ENCODE results near the gene ATG101.

The ATG101 gene

DNA sequence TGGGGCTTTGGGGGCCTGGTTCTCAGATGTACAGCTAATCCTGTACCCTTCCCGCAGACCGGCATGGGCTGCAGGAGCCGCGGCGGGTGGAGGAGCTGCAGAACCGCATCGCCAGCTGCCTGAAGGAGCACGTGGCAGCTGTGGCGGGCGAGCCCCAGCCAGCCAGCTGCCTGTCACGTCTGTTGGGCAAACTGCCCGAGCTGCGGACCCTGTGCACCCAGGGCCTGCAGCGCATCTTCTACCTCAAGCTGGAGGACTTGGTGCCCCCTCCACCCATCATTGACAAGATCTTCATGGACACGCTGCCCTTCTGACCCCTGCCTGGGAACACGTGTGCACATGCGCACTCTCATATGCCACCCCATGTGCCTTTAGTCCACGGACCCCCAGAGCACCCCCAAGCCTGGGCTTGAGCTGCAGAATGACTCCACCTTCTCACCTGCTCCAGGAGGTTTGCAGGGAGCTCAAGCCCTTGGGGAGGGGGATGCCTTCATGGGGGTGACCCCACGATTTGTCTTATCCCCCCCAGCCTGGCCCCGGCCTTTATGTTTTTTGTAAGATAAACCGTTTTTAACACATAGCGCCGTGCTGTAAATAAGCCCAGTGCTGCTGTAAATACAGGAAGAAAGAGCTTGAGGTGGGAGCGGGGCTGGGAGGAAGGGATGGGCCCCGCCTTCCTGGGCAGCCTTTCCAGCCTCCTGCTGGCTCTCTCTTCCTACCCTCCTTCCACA is 11.0 kb upstream of the ATG101 start:
- no peak for DNase-seq

DNA sequence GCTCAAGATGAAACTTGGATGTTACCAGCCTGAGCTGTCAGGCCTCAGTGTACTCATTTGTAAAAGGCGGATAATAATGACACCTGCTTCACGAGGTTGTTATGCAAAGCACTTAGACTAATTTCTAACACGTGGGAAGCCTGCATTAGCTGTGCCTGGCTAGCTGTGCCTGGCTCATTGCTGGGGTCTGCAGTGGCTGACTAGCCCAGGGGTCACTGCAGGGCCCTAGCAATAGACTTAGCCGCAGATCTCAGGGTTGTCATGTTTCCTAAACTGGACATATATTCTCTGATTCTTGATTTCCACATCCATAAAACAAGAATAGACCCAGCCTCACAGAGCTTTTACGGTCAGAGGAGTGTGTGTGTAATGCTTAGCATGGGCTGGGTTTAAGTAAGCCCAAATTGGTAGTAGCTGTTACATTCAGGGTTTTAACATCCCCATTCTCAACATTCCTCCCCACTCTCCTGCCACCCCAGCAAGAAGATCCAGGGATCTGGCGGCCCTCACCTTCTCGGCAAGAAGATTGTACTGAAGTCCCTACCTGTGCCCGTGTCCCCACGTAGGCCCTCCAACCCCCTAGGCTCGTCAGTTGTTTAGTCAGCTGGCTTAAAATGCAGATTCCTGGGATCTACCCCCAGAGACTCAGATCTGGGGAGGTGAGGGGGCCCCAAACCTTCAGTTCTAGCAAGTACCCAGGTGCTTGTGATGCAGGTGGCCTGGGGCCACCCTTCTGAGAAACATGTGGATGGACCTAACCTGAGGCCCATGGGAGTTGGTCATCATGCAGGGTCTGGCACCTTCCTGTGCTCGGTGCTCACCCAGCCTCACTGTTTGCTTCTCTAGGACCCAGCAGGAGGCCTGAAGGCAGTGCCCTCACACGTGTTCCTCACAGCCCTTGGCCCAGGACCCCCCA is 9.9 kb upstream of the ATG101 start:
- DNase-seq: no peak

DNA sequence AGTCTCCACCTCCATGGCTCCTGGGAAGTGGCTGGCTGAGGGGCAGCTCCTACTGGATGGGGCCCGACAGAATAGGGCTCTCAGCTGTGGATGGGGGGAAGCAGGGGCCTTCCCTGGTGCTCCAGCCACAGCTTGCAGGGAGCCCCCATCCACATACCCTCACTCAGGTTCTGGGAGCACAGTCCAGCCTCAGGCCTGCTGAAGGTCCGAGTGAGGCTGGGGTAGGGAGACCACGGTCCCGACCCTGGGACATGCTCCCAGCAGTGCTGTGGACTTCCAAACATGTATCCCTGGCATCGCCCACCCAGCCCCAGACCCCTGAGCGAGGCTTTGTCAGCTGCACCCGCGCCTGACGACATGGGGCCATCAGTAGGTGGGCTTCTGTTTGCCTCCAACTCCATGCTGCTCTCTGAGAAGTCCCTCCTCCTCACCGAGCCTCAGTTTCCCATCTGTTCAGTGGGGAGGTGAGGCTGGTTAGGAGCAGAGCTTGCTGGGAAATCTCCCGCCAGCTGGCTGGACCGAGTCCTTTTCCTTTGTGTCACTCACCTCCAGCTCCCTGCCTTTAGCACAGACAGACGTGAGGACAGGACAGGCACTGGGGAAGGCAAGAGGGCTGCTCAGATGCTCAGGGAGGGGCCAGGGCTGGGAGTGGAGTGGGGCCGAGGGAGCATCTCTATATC is 9.1 kb upstream of the ATG101 start:
- DNase-seq: no peak

DNA sequence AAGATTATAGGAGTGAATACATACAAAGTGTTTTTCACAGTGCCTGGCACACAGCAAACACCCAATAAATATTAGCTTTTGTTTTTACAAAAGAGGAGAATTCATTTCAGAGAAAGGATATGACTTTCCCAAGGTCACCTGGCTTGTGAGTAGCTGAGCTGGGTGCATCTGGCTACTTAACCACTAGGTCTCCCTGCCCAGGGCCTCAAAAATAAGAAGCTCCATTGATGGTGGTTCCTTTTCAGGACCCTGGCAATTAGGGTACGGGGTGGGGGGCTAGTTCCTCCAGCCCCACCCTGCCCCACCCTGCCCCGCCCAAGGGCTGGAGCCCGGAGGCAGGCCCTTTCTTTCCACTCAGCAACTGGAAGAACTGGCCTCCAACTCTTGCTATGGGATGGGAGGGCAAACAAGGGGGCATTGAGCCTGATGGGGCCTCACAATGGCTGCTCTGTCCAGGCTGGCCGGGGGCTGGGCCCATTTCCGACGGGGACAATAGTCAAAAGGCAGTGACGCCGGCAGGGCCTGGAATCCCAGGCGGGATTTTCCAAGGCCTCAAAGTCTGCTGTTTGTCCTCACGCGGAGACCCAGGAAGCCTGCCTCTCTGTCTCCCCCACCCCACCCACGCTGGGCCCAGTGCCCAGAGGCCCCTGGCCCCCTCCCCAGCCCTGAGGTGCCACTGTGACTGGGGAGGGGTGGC is 8.2 kb upstream of the ATG101 start:
- DNase-seq: no peak

DNA sequence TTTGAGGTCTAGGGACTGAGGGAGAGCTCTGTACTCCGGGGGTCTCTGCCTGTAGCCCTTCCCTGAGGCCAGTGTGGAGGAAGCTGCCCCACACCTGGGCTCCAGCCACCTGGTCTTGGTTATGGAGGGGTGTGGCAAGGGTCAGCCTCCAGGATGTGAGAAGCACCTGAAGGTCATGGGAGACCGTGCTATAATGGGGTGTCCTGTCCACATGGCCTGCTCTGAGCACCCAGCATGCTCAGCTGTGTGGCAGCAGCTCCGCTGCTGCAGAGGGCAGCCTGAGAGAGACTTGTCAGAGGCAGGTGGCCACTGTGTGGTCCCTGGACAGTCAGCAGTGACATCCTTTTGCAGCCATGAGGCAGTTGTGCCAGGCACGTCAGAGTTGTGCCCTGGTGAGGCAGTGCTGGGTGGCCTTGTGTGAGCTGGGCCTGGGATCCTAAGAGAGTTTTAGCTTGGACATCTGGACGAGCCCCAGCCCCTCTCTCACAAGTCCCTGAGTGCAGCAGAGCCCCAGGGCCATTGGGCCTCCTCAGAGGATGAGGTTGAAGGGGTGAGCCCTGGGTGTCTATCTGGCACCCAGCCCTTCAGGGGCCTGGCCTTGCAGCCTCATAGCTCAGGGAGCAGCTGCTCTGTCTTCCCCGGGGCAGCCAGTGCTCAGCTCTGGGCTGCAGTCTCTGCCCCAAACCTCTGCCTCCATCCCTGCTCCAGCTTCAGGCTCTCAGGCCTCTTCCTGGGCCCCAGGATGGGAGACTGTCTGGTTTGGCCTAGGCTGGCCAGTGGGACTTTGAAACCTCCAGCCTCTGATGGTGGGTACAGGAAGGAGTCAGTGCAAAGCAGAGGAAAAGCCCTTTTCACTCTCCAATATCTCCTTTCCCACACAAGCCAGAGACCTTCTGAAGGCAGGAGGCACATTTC is 7.4 kb upstream of the ATG101 start:
- no peak for DNase-seq

DNA sequence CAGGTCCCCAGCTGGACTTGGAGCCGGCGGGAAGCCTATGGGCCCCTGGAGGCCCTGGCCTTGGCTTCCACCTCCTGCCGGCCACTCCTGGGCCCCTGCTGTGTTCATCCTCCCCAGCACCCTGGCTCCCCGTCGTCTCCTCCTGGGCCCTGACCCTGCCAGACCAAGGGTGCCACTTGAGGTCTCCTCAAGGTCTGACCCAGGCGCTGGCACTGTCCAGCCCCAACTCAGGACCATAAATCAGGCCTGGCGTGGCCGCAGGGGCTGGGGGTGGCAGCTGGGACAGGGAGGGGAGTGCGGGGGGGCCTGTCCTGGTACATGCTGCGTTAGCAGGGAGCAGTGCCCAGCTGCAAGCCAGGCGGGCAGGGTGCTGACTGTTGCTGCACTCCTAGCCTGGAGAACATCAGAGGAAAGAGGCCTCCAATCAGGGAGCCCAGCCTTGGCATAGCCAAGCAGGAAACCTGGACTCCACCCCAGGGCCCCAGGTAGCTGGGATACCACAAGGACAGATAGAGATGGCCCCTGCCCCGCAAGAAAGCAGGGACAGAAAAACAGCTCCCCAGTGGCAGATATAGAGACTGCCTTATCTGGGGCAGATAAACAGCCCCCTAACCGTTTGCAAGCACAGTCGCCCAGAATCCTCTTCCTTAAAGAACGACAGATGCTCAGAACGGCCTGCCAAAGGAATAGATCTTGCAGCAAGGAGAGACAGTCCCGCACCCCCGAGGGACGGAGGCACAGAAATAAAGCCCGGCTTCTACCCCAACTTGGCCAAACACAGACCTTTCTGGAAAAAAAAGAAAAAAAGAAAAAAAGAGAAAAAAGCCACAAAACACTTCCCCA is 6.5 kb upstream of the ATG101 start:
- DNase-seq: no peak

DNA sequence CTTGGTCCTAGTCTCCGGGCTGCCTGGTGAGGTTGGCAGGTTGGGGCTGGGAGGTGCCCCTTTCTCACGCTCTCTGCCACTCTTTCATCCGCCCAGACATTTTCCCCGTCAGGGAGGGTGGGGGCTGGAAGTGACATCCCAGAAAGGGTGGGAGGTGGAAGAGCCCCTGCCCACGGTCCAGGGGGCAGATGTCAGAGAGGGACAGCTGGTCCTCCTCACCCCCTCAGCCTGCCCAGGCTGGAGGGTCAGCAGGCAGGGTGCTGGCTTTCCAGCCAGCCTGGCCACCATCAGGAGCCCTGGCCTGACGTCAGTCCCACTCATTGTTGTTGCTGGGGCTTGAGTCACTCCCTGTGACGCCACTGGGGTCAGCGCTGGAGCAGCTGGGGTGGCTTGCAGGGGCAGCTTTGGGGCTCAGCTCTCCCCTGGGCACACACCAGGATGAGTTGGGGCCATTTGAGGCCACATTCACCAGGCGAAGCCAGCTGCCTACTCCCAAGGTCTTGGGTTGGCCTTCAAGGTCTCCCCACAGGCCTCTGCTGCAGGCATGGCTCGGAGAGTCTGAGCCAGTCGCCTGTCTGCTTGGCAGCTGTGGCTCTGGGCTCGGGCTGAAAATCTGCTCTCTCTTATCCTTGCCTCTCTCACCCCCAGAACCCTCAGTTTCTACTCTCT is 5.7 kb upstream of the ATG101 start:
- no peak for DNase-seq

DNA sequence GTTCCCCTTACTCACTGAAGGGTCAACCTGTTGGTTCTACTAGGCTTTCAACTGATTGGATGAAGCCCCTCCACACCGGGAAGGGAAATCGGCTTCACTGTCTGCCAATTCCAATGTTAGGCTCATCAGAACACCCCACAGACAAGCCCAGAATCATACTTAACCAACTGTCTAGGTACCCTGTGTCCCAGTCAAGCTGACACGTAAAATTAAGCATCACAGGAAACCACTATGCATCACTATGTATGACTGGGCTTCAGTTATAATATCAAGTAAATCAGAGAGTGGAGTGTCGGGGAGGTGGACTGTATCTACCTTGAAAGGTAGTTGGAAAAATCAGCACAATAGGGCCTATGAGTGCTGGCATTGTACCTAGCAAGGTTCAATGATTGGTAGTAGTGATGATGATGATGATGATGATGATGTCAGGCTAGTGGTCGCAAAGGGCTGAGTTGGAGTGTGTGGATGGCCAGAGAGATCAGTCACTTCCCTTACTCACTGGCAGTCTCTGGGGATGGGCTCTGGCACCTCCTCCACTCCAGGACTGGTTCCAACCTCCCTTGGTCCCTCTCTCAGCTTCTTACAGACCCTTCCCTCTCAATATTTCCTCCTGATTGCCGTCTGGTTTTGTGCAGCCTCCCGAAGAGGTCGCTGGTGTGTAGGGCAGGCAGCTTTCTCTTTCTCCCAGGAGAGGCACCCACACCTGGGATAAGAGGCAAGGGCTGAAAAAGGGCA is 3.3 kb upstream of the ATG101 start:
- no peak for DNase-seq

DNA sequence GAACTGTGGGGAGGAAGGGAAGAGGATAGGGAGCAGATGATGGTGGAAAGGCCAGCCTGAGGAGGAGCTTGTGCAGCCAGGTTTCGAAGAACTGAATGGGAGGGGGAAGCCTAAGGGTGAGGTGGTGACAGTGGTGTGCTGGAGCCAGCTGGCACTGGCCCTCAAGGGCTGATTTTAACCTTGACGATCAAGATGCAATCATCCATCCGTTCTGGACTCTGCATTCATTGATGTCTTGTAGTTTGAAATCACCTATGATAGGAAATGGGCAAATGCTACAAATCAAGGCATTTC is 2.8 kb upstream of the ATG101 start:
- no peak for DNase-seq

DNA sequence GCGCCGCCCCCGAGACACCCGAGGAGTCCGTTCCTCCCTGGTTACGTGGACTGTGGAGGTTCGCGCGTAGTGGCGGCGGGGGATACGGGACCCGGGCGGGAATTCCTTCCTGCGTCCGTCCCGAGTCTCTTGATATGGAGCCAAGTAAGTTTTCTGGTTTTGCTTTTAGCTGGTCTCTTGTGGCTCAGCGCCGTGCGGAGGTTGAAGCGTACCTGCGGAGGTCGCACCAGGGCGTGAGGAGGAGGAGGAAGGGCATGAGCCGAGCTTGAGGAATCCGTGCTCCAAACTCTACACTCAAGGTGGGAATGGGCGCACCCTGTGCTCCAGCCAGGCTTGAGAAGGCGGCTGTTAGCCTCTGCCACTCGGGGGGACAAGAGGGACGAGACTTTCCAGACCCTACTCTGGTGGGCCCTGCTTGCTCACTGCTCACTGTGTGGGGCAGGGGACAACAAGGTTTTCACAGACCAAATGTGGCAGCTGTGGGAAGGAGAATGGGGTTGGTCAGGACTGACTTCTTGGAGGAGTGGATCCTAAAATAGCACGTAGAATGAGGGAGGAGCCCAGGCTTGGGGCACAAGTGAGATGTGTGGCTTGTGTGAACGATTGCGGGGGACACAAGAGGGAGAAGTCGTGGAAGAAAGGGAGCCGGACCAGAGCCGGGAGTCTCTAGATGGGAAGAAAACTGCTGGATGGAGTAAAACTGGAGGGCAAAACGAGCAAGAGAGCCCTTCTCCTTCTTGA is 577 bp downstream of the ATG101 start:
- no peak for DNase-seq

DNA sequence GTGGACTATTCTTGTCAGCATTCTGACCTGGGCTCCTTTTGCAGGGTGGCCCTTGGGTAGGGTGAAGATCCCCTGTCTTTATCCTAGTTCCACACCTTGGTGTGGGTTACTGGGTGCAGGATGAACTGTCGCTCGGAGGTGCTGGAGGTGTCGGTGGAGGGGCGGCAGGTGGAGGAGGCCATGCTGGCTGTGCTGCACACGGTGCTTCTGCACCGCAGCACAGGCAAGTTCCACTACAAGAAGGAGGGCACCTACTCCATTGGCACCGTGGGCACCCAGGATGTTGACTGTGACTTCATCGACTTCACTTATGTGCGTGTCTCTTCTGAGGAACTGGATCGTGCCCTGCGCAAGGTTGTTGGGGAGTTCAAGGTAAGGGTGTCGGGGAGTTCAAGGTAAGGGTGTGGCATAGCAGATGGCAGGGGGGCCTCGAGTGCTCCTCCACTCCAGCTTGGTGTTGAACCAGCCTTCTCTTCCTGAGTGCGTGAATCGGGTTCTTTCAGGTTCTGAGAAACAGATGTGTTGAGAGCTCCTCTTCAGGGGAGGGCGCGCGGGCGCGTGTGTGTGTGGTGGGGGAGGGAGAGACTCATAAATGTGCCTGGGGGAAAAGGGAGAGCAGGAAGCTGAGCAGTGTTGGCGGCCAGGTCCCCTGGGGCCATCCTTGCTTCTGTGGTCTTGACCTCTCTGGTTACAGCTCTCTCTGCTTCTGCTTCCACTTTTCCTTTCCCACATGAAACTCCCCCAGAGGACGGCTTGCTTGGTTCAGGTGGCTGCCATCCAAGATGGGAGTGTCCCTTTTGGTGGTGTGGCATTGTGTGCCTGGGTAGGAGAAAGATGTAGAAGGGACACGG is 4.0 kb downstream of the ATG101 start:
- DNase-seq: no peak

DNA sequence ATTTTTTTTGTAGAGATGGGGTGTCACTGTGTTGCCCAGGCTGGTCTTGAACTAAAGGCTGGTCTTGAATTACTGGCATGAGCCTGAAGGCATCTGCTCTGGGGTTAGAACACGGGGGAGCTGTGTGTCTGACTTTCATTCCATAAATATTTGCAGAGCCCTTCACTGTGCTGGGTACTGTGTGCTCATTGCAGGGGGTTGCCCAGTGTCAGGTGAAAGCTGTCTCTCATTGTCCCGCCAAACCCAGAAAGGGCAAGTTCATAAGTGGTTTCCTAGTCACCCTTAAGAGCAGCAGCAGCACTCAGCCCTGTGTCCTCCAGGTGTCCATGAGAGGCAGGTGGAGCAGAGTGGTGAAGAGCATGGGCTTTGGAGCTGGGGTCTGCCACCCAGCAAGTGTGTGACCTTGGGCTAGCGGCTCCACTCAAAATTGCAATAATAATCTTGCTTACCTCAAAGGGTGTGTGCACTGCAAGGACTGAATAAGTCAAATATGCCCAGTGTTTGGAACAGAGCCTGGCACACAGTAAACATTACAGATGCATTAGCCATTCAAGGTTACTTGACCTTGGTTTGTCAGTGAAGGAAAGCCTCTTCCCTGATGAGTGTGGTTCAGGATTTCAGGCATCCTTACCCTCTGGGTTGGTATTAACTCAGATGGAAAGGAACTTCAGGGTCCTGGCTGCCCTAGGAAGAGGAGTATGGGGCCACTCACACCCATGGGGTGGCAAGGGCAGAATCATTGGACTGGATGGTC is 5.4 kb downstream of the ATG101 start:
- DNase-seq: no peak

DNA sequence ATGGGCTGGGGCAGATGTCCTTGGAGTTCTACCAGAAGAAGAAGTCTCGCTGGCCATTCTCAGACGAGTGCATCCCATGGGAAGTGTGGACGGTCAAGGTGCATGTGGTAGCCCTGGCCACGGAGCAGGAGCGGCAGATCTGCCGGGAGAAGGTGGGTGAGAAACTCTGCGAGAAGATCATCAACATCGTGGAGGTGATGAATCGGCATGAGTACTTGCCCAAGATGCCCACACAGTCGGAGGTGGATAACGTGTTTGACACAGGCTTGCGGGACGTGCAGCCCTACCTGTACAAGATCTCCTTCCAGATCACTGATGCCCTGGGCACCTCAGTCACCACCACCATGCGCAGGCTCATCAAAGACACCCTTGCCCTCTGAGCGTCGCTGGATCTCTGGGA is 7.0 kb downstream of the ATG101 start:
- no peak for DNase-seq

DNA sequence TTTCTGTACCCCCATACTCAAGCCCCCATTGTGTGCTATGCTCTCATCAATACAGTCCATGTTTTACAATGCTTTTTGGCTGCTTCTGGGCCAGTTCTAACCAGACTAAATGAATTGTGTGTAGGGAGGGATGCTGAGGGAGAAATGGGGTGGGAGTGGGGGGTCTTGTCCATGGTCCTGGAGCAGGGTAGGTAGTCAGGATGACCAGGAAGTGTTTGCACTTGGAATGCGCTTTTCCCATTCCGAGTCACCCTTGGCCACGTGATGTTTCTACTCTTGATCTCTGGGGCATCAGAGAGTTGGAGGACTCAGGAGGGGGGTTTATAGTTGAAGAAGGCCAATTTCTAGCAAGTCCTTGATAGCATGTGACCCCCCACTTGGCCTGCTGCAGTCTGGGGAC is 8.5 kb downstream of the ATG101 start:
- no peak for DNase-seq

DNA sequence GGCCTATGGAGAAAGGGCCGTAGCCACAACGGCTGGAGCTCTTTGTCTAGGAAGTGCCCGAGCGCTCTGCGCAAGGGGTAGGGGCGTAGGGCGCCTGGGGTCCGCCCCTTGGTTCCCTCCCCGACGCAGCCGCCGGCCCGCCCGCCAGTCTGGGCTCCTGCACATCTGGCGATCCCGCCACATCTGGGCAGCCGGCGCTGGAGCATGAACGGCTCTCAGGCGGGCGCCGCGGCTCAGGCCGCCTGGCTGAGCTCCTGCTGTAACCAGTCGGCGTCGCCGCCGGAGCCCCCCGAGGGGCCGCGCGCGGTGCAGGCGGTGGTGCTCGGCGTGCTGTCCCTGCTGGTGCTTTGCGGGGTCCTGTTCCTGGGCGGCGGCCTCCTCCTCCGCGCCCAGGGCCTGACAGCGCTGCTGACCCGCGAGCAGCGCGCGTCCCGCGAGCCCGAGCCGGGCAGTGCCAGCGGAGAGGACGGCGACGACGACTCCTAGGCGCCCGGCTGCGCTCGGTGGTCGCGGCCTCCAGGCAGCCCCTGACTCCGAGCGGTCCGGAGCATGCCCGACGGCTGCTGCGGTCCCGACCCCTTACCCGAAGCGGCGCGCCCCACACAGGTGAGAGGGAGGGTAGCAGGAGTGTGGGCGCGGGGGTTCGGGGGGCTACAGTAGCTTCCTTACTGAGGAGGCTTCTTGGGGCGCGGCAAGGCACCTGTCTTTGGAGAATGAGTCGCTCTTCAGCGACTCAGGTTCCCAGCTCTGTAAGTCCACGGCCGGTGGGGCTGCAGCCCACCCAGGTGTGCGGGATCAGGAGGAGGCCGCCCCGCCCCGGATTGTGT is 10.0 kb downstream of the ATG101 start, which contains the start of gene SMIM41:
Gene SMIM41, plus strand, starts transcription at position 129 of the 827 bp plus-strand sequence. Its CDS starts 76 bp downstream, at position 205.
- DNase-seq: no peak

Measured in T-helper 9 cell (primary cell).